ENCODE data around the gene ZNF189. TPM values are rescaled to one million over a fixed set of nuclear protein-coding genes. Genes with fewer than 3 reads are reported as not detected.

Gene ZNF189
- total RNA-seq (ENCODE audit: unreplicated experiment): 30.1 TPM
- long read RNA-seq, partial matches to known transcripts: 0 of 1 reads
- long read RNA-seq, other reads (novel, unspliced or antisense): 1 of 1 reads

GRCh38 chr9:101398068-101398929, at the start of gene ZNF189, which contains the start of gene MRPL50:
TSS of gene ZNF189 (plus strand) at chr9:101398851. CDS start at chr9:101399157, 306 bp downstream.
TSS of gene MRPL50 (minus strand) at chr9:101398618. CDS start at chr9:101398592, 26 bp downstream.
- H3K4me1 Mint-ChIP-seq (ENCODE audit: low read depth, unreplicated experiment): peaks cover 11% of the 10 kb centered on the region

GRCh38 chr9:101350285-101350684, 48.4 kb upstream of the ZNF189 start:
- Mint-ChIP-seq H3K4me1 (ENCODE audit: low read depth, unreplicated experiment) (peaks cover 4% of the 10 kb centered on the region), H3K36me3 (ENCODE audit: unreplicated experiment) (no peaks in the 10 kb centered on the region), H3K4me3 (ENCODE audit: unreplicated experiment) (no peak overlapping the region)

More at GRCh38 chr9:101398068-101398929, at the start of gene ZNF189, which contains the start of gene MRPL50:
- Mint-ChIP-seq H3K27ac (ENCODE audit: unreplicated experiment) (peak within 1 kb of the TSS; percentile 100), H3K9me3 (ENCODE audit: unreplicated experiment) (peaks cover 13% of the 10 kb centered on the region), H3K27me3 (ENCODE audit: unreplicated experiment) (peaks cover 6% of the 10 kb centered on the region), H3K4me3 (ENCODE audit: unreplicated experiment) (peak within 1 kb of the TSS; percentile 99), H3K36me3 (ENCODE audit: unreplicated experiment) (peaks cover 41% of the 10 kb centered on the region)
- DNase-seq: peak; percentile 95
- TF ChIP-seq CTCF (IDR thresholded peaks at IDR 0.05; ENCODE audit: partially characterized antibody, unreplicated experiment): no peak

GRCh38 chr9:101352892-101353463, 45.7 kb upstream of the ZNF189 start:
- peaks cover 5% of the 10 kb centered on the region for H3K36me3 Mint-ChIP-seq (ENCODE audit: unreplicated experiment)
- H3K27me3 Mint-ChIP-seq (ENCODE audit: unreplicated experiment): no peaks in the 10 kb centered on the region
- H3K4me1 Mint-ChIP-seq (ENCODE audit: low read depth, unreplicated experiment): peaks cover under 1% of the 10 kb centered on the region
- DNase-seq: no peak
- TF ChIP-seq CTCF (IDR thresholded peaks at IDR 0.05; ENCODE audit: partially characterized antibody, unreplicated experiment): no peak
- H3K9me3 Mint-ChIP-seq (ENCODE audit: unreplicated experiment): no peaks in the 10 kb centered on the region
- no peak overlapping the region for H3K27ac Mint-ChIP-seq (ENCODE audit: unreplicated experiment)
- no peak overlapping the region for H3K4me3 Mint-ChIP-seq (ENCODE audit: unreplicated experiment)

More at GRCh38 chr9:101350285-101350684, 48.4 kb upstream of the ZNF189 start:
- TF ChIP-seq CTCF (IDR thresholded peaks at IDR 0.05; ENCODE audit: partially characterized antibody, unreplicated experiment): no peak
- Mint-ChIP-seq H3K27ac (ENCODE audit: unreplicated experiment) (no peak overlapping the region), H3K9me3 (ENCODE audit: unreplicated experiment) (no peaks in the 10 kb centered on the region), H3K27me3 (ENCODE audit: unreplicated experiment) (no peaks in the 10 kb centered on the region)
- DNase-seq: no peak

- Mint-ChIP-seq H3K9me3 (ENCODE audit: unreplicated experiment) (no peaks in the 10 kb centered on the region), H3K4me3 (ENCODE audit: unreplicated experiment) (no peak overlapping the region), H3K4me1 (ENCODE audit: low read depth, unreplicated experiment) (no peaks in the 10 kb centered on the region), H3K36me3 (ENCODE audit: unreplicated experiment) (peaks cover 5% of the 10 kb centered on the region), H3K27ac (ENCODE audit: unreplicated experiment) (no peak overlapping the region), H3K27me3 (ENCODE audit: unreplicated experiment) (no peaks in the 10 kb centered on the region)
- TF ChIP-seq CTCF (IDR thresholded peaks at IDR 0.05; ENCODE audit: partially characterized antibody, unreplicated experiment): no peak
- DNase-seq: no peak
These were observed 45.0 kb upstream of the ZNF189 start for GRCh38 chr9:101353683-101354082.
